Stimulated activated CD4-positive, alpha-beta T cell treated with anti-CD3 and anti-CD28 coated beads, Interleukin-15, amount 100 ng/mL, for 24 hours (primary cell): ENCODE measurements around the gene GPRC5A.

ENCODE experiments used
- DNase-seq: peaks from one replicate; pipeline ENCODE4 v3.0.0-alpha.2; 2020

The GPRC5A gene

DNA sequence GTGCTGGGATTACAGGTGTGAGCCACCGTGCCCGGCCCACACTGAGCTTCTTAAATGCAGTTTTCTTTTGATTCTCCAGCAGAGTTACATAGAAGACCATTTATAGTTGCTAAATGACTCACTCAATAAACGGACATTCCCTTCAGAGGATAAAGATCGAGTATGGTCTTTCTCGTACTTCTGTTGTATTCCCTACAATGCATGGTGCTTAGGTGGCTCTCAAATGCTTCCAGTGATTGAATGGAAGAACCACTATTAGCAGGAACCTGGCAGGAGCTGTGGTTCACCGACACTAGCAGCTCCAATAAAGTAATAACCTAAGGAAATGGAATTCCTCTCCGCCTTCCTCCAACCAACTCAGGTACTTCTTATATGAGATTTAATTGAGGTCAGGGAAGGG, 3.9 kb upstream of the GPRC5A start:
- DNase-seq: no peak

DNA sequence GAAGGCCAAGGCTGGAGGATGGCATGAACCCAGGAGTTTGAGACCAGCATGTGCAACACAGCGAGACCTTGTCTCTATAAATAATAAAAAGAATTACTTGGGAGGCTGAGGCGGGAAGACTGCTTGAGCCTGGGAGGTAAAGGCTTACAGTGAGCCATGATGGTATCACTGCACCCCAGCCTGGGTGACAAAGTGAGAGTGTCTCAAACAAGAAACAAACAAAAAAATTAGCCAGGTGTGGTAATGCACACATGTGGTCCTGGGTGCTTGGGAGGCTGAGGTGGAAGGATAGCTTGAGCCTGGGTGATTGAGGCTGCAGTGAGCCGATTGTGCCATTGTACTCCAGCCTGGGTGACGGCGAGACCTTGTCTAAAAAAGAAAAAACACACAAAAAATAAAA, 1.7 kb upstream of the GPRC5A start:
- DNase-seq: no peak

DNA sequence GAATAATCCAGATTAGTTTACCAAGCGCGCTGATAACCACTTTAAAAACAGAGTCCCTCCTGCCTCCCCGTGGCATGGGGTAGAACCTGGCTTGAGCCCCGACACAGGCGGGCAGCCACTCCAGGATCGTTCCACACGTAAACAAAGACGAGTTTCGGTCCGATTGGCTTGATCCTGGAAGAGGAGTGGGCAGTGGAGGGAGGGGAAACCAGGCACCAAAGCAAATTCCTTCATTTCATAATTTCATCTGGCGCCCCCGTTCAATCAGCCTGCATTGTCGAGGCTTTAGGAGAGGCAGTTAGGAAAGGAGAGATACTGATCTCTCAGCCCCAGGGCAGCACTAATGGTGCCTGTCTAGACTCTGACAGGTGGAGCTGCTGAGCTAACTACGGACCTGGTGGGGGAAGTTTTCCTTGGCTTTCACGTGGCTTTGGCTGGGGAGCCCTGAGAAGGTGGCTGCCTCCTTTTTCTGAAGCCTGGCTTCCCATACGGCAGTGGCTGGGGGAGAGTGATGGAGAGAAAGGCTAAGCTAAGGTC, 751 bp upstream of the GPRC5A start:
- DNase-seq: peak; percentile 46

DNA sequence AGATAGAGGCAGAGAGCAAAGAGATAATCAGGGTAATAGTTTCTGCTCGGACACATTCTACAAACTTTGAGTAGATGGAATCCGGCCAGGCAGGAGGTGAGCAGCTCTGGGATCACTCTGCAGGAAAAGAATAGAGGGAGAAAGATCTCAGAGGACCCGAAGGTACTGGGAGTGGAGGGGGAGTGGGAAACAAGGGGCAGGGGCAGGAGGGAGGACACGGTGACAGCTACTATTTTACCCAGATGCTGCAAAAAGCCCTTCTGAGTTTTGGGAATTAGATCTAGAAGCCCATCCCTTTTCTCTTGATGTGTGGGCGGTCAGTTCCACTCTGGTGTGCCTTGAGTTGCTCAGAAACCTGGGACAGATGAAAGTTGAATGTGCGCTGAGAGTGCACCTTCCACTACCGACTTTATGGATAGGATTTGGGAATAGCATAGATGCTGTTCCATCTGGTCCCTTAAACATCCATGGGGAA, 556 bp downstream of the GPRC5A start:
- DNase-seq: no peak

DNA sequence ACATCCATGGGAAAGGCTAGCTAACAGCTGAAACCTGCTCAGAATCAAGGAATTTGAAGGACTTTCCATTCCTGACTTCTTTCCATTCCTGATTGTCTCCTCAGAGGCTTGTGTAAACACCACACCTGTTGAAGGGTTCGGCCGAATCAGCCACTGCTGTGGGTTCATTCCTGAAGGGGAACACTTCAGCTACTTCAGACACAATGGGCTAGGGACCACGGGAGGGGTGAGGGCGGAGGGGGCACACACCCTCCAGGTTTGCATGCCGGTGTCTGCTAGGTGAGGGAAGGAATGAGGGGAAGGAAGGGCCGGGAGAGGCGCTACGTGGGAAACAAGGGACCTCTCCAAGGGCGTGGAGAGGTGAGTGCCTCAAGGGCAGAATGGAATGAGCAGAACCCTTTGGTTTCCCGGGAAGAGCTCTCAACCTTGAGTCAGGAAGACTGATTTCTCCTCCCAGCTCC, 1.3 kb downstream of the GPRC5A start:
- DNase-seq: no peak

DNA sequence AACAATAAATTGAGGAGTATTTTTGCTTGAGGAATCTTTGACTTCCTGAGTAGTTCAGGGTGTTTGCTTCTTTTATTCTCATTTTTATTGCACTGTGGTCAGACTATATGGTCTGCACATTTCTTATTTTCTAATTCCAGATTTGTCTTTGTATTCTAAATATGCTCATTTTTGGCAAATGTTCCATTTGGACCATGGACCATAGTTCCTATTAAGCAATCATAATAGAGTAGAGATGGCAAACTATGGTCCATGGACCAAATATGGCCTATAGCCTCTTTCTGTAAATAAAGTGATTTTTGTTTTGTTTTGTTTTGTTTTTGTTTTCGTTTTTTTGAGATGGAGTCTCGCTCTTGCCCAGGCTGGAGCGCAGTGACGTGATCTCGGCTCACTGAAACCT, 2.1 kb downstream of the GPRC5A start:
- no peak for DNase-seq

DNA sequence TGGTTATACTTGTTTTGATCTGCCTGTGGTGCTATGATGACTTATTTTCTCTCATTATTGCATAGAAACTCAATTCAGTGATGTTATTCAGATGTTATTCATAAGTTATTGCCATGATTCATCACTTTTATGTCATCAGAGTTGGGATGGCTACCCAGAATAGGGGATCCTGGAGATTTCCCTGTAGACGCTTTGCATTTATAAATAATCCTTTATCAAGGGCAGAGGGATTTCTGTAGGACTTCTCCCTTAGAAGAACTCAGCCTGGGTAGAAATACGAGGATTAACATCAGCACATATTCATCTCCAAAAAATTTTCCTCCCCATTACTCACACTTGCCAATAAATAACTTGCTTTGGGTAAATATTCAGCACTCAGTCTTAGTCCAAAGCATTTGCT, 4.9 kb downstream of the GPRC5A start:
- DNase-seq: no peak

DNA sequence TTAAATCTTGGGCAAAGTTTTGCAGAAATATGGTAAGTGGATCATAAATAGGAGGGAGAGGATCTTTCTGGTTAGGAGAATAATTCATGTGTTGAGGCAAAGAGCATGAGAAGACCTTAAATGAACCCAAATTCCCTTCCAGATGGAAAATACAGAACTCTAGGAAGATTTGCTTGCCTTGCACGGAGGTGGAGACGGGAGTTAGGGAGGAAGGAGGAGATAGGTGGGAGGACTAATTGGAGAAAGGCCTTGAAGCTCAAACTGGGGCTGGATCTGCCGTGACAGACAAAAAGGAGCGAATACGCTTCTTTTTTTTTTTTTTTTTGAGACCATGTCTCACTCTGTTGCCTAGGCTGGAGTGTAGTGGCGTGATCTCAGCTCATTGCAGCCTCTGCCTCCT, 5.9 kb downstream of the GPRC5A start:
- DNase-seq: no peak

DNA sequence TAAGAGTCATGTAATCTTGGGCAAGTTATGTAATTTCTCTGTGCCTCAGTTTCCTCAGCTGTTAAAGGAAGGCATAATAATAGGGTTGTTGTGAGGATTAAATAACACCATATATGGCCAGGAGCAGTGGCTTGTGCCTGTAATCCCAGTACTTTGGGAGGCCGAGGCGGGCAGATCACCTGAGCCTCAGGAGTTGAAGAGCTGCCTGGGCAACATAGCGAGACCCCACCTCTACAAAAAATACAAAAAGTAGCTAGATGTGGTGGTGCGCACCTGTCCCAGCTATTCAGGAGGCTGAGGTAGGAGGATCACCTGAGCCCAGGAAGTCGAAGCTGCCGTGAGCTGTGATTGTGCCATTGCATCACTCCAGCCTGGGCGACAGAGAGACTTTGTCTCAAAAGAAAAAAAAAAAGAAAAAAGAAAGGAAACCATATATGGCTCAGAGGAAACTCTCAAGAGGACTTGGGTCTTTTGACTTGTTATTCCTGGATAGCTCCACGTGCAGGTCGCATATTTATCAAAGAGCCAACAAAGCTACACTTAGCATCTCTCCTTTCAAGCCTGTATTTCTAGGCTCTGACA, 6.9 kb downstream of the GPRC5A start:
- no peak for DNase-seq

DNA sequence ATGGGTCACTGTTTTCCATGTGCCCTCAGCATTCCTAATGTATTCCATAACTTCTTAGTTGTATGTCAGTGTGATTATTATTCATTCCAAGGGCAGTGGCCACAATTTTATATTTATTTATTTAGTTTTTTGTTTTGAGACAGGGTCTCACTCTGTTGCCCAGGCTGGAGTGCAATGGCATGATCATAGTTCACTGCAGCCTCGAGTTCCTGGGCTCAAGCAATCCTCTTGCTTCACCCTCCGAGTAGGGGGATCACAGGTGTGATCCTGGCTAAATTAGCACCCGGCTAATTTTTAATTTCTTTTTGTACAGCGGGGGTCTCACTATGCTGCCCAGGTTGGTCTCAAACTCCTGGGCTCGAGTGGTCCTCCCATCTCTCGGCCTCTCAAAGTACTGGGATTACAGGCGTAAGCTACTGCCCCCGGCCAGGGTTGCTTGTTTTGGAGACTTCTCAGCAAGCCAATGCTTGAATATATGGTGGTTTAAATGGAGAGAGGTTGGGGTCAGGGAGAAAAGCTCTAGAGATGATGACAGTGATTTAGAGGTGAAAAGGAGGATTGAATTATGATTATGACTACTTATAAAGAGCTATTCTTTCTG, 7.6 kb downstream of the GPRC5A start:
- no peak for DNase-seq

DNA sequence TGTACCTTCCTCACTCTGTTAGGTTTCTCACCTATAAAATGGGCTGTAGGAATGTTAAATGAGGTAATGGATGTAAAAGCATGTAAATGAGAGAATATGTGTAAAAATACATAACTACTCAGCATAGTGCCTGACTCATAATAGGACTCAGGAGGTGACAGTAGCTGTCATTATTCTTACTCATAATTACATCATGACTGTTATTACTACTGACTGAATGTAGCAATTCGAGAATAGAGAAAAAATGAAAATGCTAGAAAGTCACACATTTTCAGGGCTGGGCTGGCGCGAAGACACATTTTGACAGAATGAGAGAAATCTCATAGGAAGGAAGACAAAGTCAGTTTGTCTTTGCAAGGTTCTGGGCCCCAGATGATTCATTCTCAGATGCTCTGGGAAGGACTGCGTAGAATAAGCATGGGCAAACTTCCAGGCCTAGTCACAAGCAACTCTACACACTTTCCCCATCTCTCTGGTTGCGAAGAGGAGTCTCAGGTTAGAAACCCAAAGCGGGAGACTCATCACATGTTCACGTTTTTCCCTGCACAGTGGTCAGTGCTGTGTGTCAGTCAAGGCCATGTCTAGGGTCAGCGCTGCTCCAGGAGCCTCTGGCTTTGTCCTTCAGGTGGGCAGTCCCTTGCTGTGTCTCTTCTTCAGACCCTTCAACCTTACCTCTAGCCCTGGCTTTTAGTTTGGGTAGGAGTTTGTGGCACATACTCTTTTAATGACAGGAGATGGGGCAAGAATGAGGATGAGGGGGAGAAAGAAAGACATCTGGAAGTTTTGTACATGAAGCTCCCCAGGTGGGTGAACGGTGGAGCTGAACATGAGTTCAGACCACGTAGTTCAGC, 8.4 kb downstream of the GPRC5A start:
- peak; percentile 77 for DNase-seq

DNA sequence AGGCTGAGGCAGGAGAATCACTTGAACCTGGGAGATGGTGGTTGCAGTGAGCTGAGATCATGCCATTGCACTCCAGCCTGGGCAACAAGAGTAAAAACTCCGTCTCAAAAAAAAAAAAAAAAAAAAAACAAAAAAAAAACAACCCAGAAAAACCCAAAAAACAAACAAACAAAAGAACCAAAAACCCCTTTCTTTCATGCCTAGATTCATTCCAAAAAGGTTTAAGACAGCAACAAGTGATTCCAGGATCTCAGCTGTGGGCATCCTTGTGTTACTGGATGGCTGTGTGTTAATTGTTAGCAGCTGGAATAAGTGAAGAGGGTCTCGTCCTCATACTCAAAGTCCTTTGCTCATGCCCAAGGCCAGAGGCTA, 9.4 kb downstream of the GPRC5A start:
- DNase-seq: no peak

DNA sequence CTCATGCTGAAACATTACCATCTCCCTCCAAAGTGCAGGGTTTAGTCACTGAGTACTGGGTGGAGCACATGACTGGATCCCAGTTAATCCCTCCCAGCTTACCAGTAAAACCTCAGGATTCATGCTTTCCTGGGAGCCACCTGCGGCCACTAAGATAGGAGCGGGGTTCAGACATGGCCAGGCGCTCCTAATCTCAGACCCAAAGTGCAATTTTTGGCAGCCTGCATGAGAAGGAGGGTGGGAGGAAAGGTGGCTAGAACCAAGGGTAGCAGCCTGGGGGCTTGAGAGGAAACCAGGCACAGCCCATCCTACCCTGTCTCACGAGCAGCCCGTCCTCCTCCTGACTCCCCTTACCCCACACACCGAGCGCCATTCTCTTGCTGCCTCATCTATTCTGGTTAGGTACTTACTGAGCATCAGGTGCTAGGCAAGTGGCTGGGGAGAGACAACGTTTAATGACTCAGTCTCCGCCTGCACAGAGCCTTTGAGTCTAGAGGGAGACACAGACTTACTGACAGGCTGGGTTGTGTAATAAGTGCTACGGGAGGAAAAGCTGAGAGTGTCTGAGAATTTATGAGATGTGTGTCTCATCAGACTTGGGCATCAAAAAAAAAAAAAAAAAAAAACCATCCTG, 9.9 kb downstream of the GPRC5A start:
- DNase-seq: peak; percentile 26

DNA sequence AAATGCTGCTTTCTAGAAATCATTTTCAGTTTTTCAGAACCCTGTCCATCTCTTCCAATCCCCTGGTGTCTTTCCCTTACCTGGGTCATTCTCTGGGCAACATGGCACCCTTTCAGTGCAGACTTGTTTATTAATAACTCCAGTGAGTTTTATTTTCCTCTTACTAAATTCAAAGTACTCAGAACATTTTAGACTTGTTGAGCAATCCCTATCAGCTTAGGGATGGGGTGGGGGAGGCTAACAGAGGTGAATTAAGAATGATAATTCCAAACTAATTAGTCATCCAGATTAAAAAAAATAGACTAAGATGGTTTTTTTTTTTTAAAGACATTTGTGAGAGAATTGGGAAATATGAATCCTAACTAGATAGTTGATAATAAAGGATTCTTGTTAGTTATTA, 10.7 kb downstream of the GPRC5A start:
- no peak for DNase-seq

DNA sequence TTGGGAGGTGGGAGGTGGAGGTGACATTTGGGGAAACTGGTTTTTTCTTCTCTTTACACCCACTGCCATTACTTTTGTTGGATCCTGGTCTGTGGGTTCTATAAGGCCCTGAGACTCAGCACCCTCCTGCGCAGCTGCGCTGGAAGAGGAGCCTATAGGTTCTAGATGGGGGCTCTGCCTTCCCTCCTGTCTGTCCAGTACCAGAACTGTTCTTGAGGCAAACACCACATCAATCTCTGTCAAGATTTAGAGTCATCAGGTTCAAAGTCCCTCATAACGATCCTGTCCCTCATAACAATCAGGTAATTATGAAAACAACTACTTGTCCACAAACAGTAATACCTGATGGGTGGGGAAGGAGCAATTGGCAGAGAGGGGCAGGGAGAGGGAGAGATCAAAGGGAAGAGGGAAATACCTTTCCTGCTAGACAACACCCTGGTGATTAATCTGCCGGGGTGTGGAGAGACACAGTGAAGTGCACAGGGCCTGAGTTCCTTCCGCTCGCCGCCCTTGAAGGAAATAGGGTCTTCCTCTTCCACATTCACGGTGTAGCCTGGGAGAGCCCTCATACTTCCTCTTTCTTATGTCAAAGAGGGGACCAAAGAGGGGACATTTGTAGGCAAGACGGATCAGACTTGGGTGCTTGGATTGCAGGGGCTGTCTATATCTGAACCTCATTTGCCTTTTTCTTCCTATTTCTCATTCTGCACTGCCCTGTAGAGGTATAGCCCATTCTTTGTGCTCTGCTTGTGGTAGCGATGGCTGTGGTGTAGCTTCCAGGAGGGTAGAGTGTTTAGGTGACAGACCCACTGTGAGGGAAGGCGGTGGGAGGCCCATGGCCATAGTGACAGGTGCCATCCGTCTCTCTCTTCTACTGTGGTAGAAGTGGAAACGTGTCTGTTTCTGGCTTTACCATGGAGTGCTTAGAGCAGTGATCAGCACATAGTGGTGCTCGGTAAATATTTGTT, 12.6 kb downstream of the GPRC5A start:
- DNase-seq: no peak

DNA sequence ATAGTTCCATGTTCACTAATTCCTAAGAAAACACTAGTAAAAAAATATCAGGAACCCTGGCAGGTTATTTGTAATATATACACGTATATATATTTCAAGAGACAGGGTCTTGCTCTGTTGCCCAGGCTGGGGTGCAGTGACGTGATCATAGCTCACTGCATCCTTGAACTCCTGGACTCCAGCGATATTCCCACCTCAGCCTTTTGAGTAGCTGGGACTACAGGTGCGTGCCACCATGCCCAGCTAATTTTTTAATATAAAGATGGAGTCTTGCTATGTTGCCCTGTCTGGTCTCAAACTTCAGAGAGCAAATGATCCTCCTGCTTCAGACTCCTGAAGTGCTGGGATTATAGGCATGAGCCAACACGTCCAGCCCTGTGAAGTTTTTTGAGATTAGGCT, 16.2 kb downstream of the GPRC5A start:
- DNase-seq: no peak

DNA sequence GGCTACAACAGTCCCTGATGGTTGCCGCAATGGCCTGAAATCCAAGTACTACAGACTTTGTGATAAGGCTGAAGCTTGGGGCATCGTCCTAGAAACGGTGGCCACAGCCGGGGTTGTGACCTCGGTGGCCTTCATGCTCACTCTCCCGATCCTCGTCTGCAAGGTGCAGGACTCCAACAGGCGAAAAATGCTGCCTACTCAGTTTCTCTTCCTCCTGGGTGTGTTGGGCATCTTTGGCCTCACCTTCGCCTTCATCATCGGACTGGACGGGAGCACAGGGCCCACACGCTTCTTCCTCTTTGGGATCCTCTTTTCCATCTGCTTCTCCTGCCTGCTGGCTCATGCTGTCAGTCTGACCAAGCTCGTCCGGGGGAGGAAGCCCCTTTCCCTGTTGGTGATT, 16.9 kb downstream of the GPRC5A start:
- DNase-seq: no peak

DNA sequence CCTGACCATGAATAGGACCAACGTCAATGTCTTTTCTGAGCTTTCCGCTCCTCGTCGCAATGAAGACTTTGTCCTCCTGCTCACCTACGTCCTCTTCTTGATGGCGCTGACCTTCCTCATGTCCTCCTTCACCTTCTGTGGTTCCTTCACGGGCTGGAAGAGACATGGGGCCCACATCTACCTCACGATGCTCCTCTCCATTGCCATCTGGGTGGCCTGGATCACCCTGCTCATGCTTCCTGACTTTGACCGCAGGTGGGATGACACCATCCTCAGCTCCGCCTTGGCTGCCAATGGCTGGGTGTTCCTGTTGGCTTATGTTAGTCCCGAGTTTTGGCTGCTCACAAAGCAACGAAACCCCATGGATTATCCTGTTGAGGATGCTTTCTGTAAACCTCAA, 17.3 kb downstream of the GPRC5A start:
- no peak for DNase-seq

DNA sequence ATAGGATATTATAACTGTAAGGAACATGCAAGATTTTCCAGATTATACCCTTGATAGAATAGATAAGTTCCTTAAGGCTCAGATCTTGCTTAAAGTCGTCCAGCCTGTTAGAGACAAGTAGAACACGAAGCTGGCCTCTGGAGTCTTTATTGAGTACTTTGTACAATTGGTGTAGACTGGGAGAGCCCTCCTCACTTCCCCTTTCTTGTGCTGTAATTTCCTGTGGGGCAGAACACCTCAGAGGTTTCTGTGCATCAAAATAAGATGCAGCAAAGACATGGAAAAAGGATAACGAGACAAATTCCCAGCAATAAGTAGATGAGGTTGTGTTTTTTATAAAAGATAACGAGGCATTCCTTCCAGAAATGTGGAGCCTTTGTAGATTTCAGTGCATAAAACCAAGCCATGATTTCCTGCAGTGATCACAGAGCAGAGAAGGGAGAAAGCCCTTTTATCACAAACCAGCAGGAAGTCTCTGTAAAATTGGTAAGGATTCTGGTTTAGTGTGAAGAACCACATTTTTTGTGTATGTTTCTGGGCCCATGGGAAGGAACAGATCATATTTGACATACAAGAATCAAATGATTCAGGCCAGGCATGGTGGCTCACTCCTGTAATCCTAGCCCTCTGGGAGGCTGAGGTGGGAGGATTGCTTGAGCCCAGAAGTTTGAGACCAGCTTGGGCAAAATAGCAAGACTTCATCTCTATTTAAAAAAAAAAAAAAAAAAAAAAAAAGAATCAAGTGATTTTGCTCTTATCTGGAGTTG, 18.0 kb downstream of the GPRC5A start:
- DNase-seq: no peak

DNA sequence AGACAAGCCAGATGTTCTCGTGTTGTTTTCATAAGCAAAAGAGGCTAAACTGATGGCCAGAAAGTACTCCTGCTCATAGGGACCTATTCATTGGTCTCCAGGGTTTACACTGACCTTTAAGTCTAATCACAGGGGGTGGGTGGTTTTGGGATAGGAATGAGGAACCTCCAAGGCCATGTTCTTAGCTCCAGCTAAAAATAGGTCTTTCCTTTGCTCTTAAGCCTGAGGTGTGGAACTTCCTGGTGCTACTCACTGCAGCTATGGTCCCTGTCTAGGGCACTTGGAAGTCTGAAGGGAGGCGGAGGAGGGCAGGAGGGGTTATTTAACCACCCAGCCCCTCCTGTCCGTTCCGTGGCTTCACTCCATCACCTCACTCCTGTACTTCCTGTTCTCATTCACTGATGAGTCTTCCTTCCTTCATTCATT, 18.6 kb downstream of the GPRC5A start:
- no peak for DNase-seq

DNA sequence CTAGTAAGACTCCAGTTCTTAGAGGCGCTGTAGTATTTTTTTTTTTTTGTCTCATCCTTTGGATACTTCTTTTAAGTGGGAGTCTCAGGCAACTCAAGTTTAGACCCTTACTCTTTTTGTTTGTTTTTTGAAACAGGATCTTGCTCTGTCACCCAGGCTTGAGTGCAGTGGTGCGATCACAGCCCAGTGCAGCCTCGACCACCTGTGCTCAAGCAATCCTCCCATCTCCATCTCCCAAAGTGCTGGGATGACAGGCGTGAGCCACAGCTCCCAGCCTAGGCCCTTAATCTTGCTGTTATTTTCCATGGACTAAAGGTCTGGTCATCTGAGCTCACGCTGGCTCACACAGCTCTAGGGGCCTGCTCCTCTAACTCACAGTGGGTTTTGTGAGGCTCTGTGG, 21.3 kb downstream of the GPRC5A start:
- DNase-seq: no peak
